HG03095 (cell line): ENCODE data around the gene XKR7.
"Not testable (repeated sequence)": the region's sequence is repeated elsewhere in the genome, so short reads cannot be mapped to it uniquely, and the experiment has no call there.

Source experiments
- ATAC-seq: cut with Tn5 transposase; IDR thresholded peaks from one replicate; pipeline ENCODE4 v1.9.1; 2021; ENCODE audit warnings: moderate library complexity; ENCODE audit not compliant: unreplicated experiment

Gene XKR7, protein sequence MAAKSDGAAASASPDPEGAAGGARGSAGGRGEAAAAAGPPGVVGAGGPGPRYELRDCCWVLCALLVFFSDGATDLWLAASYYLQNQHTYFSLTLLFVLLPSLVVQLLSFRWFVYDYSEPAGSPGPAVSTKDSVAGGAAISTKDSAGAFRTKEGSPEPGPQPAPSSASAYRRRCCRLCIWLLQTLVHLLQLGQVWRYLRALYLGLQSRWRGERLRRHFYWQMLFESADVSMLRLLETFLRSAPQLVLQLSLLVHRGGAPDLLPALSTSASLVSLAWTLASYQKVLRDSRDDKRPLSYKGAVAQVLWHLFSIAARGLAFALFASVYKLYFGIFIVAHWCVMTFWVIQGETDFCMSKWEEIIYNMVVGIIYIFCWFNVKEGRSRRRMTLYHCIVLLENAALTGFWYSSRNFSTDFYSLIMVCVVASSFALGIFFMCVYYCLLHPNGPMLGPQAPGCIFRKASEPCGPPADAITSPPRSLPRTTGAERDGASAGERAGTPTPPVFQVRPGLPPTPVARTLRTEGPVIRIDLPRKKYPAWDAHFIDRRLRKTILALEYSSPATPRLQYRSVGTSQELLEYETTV

DNA sequence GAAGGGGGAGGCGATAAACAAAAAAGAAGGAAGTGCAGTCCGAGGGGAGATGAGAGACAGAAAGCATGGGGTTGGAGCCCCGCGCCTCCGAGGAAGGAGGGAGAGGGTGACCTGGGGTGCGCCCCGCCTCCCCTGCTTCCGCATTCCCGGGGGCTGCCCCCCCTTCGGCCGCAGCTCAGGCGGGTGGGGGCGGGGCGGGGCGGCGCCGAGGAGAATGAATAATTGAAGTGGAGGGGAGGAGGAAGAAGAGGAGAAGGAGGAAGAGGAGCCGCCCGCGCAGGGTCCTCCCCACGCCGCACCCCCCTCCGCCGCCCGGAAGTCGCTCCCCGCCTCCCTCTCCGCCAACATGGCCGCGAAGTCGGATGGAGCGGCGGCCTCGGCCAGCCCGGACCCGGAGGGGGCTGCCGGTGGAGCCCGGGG, at the start of gene XKR7:
Gene XKR7, plus strand, starts transcription at position 322 of the 420 bp plus-strand sequence. Its CDS starts 25 bp downstream, at position 347.
- ATAC-seq, result no peak

DNA sequence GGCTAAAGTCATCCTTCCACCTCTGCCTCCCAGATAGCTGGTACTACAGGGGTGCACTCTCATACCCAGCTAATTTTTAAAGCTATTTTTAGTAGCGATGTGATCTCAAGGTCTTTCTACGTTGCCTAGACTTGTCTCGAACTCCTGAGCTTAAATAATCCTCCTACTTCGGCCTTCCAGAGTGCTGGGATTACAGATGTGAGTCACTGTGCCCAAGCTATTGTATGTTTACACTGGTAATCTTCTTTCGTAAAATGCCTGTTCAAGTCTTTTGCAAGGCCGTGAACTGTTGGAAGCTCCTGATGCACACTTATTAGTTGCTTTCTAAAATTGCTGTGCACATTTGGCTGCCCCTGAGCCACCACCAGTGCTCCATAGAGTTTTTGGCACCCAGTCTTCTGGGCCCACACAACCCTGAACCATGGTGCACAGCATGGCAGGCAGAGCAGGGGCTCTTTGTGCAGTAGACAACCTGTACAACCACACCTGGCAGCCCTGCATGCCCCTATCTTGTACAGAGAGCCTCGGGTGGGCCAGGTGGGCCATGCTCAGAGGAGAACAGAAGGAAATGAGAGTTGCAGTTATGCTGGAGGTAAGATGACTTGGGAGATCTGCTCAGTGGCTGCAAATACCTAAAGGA, 49.4 kb upstream of the XKR7 start:
- no peak for ATAC-seq

DNA sequence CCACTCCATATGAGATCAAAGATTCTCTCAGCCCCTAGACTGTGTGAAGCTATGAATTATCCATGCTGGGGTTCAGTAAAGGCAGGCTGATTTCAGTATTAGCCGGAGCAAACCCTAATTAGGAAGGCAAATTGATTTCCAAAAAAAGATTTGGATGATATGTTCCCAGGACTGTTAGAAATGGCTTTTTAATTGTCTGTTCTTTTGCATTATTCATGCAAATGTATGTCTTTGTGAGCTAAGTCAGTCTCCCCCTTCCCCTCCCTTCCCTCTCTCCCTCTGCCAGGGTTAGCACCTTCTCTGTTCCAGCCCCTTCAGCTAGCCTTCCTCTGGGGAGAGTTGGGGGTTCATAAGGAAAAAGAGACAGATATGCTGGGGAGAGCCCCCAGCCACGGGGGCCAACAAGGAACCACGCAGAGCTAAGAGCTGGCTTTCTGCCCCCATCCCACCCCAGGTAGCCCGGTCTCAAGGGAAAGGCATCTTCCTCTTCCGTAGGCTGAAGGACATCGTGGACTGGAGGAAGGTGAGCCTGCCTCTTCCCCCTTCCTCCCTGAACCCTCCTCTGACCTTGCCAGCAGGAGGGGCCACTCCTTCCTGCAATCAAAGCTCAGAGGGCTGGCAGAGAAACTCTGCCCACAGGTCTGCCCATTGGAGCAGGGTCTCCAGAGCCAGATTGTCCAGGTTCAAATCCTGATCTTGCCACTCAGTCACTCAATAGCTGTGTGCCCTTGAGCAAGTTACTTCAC, 48.4 kb upstream of the XKR7 start:
- no peak for ATAC-seq

DNA sequence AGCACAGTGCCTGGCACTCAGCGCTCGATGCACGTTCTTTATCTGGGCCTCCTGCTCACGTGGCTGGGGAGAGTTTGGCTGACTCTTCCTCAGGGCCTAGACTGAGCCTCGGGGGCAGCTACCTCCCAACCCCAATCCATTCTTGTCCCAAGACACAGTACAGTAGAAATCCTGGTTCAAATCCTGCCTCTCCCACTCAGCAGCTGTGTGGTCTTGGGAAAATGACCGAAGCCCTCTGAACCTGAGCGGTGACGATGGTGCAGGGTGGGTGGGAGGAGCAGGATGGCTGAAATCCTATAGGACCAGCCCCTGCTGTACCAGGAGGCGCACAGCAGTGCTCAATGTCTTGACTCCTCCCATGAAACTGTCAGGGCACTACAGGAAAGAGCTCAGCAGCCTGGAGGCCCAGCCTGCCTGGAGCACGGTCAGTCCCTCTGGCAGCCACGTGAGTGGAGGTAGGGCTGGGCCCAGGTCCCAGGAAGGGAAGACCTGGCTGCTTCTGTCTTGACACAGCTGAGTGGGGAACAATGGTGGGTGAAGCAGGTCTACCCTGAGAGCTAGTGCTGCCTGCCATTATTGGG, 47.6 kb upstream of the XKR7 start:
- no peak for ATAC-seq

DNA sequence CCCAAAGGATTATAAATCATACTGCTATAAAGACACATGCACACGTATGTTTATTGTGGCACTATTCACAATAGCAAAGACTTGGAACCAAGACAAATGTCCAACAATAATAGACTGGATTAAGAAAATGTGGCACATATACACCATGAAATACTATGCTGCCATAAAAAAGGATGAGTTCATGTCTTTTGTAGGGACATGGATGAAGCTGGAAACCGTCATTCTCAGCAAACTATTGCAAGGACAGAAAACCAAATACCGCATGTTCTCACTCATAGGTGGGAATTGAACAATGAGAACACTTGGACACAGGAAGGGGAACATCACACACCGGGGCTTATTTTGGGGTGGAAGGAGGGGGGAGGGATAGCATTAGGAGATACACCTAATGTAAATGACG, 46.5 kb upstream of the XKR7 start:
- not testable (repeated sequence) for ATAC-seq

DNA sequence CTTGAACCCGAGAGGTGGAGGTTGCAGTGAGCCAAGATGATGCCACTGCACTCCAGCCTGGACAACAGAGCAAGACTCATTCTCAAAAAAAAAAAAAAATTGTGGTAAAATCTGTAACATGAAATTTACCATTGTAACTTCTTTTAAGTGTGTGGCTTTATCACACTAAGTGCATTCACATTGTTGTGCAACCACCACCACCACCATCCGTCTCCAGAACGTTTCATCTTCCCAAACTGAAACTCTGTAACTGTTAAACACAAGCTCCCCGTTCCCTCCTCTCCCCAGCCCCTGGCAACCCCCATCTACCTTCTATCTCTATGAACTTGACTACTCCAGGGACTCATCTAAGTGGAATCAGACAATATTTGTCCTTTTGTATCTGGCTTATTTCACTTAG, 45.8 kb upstream of the XKR7 start:
- ATAC-seq, result no peak

DNA sequence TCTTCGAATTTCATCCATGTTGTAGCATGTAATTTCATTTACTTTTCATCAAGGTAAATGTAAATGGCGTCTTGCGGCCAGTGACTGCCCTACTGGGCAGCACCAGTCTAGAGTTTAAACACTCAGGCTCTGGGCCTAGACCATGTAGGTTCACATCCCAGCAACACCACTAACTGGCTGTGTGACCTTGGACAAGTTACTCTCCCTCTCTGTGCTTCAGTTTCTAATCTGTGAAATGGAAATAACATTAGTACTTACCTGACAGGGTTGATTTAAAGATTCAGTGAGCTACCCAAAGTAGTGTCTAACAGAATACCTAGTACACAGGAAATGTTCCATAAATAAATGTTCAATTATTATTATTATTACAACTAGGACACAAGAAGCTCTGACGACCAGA, 45.4 kb upstream of the XKR7 start:
- no peak for ATAC-seq

DNA sequence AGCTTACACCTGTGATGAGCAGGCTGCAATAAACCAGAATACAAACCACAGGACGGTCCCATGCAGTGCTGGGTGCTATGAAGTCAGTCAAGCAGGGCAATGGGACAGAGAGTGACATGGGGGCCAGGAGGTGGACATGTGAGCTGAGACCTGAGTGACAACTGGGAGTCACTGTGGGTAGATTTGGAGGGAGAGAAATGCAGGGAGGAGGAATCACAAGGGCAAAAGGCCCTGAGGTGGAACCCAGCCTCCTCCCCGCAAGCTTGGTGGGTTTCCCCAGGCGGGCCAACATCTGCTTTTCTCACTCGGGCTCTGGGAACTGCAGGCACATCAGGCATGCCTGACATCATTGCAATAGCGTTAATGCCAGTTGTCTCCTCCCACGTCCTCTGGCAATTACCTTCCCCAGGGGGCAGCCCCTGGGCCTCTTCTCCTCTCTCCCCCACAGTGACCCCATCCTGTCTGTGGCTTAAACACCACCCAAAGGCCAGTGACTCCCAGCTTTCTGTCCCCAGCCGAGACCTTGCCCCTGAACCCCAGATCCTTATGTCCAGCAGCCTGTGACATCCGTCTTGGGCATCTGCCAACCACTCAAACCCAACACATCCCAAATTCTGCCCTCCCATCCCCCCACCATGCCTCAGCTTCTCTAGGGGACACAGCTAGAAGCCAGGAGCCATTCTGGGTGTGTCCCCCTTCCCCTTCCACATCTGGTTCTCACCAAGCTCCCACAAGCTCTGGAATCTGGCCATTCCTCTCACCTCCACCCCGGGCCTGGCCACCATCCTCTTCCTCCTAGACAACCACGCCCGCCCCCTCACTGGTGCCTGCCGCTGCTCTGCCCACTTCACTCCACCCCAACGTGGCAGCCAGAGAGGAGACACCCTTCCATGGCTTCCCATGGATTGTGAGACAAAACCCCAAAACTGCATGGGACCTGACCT, 44.3 kb upstream of the XKR7 start:
- ATAC-seq, result no peak

DNA sequence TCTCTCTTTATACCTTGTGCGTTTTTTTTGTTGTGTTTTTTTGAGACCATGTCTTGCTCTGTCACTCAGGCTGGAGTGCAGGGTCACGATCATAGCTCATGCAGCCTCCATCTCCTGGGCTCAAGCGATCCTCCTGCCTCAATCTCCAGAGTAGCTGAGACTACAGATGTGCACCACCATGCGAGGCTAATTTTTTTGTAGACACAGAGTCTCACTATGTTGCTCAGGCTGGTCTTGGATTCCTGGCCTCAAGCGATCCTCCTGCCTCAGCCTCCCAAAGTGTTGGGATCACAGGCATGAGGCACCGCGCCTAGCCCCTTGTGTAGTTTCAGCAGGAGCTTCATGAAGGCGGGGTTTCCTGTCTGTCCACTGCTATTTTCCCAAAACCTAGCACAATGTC, 43.4 kb upstream of the XKR7 start:
- ATAC-seq, result no peak

DNA sequence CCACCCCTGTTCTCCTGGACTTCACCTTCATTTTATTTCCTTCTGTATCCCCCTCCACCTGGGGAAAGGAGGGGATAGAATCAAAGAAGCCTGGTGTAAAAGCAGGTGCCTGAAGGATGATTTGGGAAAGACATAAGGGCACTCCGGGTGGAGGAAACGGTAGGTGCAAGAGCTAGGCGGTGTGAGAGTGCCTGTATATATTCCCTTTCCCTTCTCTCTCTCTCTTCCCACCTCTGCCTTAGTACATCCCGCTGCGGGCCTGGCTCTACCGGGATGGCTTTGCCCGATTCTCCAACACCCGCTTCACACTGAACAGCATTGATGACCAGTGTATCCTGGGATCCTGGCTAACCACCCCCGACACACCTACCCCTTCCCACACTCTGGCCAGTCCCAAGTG, 42.3 kb upstream of the XKR7 start:
- ATAC-seq, result no peak

DNA sequence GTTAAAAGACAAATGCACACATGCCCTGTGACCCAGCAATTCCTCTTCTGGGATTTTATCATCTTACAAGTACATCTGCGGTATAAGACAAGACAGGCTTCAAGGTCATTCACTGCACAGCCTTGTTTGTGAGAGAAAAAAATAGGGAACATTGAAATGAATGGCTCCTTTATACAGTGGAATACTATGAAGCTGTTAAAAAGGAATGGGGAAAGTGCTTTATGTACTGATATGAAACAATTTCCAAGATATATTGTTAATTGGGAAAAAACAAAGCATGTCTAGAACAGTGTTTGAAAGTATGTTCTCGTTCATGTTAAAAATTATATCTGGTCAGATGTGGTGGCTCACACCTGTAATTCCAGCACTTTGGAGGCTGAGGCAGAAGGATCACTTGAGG, 41.5 kb upstream of the XKR7 start:
- ATAC-seq, result no peak

DNA sequence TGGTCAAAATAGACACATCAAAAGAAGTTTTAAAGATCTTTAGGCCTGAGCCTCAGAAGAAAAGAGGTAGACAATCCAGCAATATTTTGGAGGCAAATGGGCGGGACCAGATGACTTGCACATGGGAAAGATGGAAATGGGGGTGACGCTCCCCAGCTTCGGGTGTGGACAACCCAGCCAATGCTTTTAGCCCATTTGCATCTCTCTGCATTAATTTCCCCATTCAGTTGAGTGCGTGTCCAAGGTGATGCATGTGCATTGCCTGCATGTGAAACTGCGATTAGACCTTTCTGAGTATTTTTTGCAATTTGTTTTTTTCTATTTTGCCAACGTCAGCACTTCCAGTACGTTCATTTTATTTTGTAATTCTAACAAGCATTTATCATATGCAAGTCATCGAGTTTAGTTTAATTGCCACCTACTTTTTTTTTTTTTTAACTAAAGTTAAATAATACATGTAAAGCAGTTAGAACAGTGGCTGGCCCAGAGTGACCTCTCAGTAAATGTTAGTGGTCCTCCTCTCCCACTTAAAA, 40.3 kb upstream of the XKR7 start:
- no peak for ATAC-seq

DNA sequence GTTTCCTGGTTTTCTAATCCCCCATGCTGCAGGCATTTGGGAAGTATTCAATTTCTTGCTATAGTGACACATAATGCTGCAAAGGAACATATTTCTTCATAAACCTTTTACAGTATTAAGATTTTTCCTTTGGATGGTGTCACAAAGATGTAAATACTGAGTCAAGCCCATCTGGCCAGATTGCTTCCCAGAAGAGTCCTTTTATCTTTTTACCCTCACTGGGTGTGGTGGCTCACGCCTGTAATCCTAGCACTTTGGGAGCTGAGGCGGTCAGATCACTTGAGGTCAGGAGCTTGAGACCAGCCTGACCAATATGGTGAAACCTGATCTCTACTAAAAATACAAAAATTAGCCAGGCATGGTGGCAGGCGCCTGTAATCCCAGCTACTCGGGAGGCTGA, 38.3 kb upstream of the XKR7 start:
- ATAC-seq, result not testable (repeated sequence)

DNA sequence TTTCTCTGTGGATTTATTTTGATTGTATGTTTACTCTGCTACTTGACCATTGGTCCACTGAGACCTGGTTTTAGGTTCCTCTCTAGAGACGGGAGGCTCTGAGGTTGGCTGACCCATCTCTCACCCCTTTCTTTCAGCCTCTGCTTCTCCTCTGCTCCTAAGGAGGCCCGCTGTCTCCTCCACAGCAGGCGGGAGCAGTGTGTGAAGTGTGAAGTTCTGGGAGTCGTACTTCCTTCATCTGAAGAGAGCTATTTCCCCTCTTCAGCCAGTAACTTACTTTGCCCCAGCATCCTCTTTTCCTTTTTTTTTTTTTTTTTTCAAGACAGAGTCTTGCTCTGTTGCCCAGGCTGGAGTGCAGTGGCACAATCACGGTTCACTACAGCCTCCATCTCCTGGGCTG, 37.2 kb upstream of the XKR7 start:
- ATAC-seq, result no peak

DNA sequence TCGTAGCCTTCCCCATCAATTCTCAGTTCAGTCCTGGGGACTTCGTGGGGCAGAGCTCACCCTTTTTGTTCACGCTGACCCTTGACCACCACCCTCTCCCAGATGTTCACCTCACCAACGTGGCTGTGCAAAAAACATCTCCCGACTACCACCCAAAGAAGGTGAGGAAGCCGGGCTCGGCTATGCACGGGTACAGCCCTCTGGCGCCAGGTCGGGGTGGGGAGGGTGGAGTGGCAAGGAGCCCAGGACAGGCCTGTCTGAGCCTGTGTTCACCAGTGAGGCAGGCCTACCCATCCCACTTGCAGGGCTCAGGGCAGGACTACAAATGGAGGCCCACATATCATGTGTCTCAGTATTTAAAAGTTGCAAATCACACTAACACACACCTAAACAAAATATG, 34.3 kb upstream of the XKR7 start:
- no peak for ATAC-seq

DNA sequence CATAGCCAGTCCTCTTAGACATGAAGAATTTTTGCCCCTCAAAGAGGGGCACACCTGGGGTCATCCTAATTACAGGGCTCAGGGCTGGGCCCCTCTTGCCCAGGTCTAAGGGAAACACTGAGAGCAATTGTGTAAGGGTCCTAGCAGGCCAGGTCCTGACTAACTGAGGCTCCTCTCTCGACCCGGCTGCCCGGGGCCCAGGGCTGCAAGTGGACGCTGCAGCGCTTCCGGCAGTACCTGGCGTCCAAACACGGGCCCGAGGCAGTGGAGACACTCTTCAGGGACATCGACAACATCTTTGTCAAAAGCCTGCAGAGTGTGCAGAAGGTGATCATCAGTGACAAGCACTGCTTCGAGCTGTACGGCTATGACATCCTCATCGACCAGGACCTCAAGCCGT, 33.5 kb upstream of the XKR7 start:
- no peak for ATAC-seq

DNA sequence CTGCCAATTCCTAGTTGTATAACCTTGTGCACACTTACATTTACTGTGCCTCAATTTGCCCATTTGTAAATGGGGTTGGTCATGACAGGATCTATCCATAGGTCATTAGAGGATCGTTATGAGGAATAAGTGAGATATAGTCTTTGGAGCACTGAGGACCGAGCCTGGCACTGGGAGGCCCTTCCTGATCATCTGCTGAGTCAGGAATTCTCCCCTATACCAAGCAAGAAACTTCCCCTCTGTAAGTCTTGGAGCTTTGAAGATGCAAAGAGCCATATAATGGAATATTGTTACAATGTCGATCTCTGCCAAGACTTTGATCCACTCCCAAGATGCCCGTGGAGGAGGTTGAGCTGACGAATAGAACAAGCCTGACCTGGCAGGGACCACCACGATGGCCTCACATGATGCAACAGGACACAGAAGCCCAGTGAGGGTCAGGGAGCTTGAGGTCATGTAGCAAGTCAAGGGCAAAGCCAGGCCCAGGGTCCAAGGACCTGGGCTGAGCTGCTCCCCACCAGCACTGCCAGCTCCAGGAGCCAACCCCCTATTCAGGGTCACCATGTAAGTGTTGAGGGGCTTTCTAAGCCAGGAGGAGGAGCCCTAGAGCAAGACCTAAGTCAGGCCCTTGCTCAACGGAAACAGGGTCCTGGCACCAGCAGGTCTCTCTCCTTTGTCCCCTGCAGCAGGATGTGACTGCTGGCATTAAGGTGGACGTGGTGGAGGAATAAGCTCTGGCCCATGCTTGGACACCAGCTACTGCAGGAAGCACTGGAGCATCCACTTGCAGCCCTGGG, 32.8 kb upstream of the XKR7 start:
- no peak for ATAC-seq

DNA sequence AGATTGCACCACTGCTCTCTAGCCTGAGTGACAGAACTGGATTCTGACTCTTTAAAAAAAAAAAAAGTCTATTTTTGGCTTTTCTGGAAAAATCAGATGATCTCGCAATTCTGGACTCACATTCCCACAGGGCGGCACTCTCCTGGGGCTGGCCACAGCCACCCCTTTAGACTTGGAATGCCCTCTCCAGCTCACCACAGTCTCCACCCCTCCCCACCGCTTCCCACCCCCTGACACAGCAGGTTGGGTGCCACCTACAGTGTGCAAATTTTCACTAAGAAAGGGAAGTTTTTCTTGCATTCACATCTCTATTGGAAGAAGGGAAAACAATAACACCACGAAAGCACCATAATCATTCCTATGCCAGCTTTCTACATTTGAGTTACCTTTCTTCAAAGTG, 31.5 kb upstream of the XKR7 start:
- no peak for ATAC-seq

DNA sequence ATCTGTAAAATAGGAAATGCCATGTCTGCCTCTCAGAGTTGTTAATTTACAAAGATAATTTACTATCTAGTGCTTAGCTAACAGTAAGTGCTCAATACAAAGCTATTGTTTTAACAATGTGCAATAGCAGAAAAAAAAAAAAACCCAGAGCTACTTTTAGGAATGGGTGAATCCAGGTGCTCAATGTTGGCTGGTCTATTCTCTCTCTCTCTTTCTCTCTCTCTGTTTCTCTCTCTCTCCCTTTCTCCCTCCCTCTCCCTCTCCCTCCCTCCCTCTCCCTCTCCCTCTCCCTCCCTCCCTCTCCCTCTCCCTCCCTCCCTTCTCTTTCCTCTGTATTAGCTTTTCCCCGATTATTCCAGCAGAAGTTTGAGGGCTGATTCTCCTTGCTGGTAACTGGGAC, 30.1 kb upstream of the XKR7 start:
- ATAC-seq, result no peak
